NCI-H1694 treated with DMSO at 0.1 percent for 48 hours (cell line): ENCODE data around the gene FRMD4B.
"Not testable (repeated sequence)": the region's sequence is repeated elsewhere in the genome, so short reads cannot be mapped to it uniquely, and the experiment has no call there.

ENCODE experiments used
- DNase-seq: peaks from one replicate; lab custom pipeline; 2025; lab: John Stamatoyannopoulos, UW

The FRMD4B gene

DNA sequence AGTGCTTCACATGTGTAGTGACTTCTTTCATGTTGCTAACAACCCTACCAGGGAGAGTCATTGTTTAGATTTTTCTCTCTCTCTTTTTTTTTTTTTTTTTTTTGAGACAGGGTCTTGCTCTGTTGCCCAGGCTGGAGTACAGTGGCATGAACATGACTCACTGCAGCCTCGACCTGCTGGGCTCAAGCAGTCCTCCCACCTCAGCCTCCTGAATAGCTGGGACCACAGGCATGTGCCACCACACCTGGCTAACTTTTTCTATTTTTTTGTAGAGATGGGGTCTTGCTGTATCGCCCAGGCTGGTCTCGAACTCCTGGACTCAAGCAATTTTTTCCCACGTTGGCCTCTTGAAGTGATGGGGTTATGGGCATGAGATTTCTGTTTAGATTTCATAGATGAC, 63.4 kb downstream of the FRMD4B start:
- DNase-seq = not testable (repeated sequence)

DNA sequence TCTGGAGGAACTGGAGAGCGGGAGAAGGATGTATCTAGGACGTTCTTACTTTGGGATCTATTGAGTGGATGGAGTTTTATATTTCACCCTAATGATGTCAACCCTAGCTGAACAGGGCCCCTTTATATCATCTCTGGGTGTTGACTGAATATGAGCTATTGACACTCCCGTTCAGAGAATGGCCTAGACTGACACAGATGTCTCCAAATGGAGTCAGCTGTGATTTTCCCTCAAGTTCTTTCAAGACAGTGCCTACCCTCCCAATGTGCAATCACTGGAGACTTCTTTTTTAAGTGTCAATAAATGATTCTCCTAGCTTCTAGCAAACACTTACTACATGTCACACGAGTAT, 63.8 kb downstream of the FRMD4B start:
- DNase-seq = no peak

DNA sequence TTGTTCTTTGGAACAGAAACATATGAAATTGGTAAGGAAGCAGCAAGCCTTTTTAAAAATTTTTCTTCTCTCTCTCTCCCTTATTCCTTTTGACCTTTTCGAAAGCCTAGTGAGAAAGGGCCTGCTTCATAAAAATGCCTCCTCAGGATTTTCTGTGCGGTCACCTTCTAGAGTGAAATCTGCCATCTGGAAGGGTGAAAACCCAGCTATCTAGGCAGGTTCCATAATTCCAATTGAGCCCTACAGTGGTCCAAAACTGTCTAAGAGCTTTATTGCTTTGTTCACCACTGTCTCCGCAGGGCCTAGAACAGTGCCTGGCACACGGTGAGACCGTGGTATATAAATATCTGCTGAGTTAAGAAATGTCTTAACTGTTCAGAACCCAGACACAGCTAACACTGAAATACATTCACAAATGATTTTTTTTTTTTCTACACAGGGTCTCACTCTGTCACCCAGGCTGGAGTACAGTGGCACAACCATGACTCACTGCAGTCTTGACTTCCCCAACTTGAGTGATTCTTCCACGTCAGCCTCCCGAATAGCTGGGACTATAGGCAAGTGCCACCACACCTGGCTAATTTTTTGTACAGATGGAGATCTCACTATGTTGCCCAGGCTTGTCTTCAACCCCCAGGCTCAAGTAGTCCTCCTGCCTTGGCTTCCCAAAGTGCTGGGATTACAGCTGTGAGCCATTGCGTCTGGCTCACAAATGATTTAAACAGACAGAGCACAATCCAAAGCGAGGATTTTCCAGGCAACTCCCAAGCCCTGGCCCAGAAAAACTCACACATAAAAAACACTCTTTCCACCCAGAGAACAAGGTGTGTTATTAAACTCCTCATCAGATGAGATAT, 64.4 kb downstream of the FRMD4B start:
- no peak for DNase-seq

DNA sequence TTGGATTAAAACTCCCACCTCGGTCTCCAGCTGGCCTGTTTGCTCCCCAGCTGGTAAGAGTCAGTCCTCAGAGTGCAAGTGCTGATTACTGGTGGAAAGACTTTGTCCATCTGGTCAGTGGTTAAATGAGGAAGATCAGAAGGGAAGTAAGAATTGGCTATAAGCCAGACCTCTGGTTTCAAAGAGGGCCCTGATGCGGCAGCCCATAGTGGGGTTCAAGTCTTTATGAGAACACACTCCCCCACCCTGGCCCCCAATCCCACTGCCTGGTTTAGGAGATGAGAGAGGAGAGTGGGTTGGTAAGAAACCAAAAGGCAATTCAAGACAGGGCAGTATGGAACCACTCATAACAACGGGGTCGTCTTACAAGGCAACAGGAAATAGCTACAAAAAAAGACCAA, 65.0 kb downstream of the FRMD4B start:
- DNase-seq = no peak

DNA sequence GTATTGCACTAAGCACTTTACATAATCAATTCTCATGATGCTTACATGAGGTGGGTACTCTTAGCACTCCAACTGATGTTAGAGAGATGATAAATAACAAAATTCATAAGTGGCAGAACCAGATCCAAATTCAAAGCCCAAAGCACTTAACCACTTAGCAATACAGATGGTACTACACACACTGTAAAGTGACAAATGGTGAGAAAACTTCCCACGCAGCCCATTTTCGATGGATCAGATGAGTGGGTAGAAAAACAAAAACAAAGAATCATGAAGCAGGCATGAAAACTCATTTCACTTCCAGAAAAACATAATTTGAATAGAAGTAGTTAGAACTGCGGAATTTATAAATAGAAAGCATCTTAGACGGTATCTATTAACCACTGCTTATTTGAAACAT, 66.2 kb downstream of the FRMD4B start:
- DNase-seq = no peak

DNA sequence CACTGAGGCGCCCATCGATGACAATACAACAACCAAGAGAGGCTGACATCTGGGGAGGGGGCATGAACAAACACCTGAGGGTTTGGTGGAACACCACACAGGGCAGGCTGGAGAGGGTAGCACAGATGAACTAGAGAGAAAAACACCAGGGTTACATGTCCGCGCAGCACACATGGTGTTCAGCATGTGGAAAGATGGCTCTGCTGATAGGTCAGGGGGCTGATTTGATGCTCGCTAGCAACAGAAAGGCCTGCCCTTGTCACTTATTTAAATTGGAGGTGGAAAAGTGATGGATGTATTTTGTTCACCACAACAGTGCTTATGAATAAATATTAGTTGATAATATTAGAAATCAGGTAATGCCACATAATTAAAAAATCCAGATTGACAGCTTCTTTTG, 67.5 kb downstream of the FRMD4B start:
- DNase-seq = no peak

DNA sequence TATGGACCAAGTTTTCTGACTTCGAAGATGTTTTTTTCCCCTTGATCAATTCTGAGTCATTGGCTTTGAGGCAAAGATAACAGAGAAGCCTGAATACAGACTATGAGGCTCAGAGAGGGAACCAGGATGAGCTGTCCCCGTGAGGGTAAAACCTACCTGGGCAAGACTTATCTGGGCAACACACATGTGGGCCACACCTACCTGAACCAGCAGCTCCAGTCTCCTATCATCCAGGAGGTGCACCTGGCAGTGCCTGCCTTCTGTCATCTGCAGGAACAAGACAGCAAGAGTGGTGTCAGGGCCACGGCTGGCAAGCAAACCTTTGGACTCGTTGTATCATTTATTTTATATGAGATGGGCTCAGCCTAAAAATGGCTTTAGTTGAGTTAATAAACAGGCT, 72.6 kb downstream of the FRMD4B start:
- no peak for DNase-seq

DNA sequence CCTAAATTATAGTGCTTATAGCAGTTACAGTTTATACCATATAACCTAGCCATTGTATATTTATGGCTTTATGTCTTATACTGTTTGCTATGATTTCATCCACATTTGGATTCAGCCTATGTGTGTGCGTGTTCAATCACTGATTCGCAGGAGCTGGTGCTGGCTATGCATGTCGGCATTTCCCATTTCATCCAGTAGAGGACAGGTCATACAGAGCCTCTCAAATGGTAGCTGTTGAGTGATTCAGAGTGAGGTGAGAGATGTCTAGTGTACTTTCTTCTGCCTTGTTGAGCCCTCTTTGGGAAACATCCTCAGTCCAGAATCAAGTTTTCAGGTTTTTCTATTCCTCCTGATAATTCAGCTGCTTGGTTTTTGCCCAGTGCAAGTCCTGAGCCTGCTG, 76.1 kb downstream of the FRMD4B start:
- DNase-seq = no peak

DNA sequence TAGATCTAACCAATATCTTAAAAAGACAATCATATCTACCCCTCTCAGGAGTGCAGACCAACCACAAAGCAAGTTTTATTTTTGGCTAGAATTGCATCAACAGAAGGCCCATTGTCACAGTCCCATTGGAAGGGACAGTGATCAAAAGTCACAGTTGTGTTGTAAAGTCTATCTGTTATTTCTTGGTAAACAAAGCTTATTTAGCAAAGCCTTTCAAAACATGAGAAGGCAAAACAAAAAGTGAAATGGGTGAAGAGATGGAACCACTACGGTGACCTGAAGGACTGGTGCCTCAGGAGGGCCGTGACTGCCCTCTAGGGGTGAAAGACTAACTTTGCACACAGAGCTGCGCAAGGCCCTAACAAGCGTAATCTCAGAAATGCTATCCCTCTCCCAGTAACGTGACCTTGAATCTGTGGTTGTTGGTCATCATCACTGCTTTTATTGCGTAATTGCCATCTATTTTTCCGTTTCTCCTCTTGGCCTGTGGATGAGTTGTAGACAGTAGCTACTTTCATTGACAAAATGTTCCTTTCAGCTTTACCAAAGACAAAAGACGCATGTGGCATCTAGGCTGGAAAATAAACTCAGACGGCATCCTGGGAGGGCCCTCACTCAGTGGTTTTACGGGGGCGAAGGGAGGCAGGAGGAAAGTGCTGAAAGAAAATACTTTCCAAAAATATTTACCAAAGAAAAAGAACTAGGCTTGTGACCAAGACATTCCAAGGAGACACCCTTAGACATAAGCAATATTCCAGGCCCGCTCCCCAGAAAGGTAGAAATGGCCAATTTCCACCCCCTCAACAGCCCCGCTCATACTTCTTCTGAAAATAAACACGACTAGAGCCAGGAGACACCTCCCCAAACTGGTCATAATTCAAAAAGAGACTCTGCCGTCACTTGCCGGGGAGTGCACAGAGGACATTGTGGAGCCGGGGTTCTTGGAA, 79.4 kb downstream of the FRMD4B start:
- peak; percentile 5 for DNase-seq

DNA sequence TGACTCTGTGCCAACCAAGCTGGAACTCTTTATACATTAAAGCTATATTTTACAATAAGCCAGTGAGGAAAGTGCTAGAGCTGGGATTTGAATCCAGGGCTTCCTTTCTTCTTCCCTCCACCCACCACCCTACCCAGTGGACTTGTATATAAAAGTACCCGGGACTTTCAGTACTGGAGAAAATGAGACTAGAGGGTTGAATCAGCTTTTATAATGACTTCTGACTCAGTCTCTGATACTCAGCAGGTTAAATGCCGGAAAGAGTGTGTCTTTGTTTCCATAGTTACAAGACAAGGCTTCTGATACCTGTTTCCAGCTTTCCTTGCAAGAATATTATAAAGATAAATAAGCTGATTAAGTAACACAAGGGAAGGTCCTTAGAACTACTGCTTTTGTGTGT, 80.9 kb downstream of the FRMD4B start:
- DNase-seq = no peak

DNA sequence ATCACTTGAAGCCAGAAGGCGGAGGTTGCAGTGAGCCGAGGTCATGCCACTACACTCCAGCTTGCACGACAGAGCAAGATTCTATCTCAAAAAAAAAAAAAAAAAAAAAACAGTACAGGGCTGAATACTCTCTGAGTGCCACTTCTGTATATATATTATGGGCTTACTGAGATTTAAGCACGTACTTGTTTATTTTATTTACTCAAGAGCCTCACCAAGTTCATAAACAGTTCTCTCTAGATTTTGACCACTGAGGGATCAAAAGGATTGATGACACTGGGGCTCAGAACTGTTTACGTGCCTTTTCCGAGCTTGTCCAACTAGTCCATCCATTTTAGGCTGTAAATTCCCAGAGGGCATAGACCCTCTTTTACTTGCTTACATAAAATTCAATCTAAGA, 81.5 kb downstream of the FRMD4B start:
- DNase-seq = no peak

DNA sequence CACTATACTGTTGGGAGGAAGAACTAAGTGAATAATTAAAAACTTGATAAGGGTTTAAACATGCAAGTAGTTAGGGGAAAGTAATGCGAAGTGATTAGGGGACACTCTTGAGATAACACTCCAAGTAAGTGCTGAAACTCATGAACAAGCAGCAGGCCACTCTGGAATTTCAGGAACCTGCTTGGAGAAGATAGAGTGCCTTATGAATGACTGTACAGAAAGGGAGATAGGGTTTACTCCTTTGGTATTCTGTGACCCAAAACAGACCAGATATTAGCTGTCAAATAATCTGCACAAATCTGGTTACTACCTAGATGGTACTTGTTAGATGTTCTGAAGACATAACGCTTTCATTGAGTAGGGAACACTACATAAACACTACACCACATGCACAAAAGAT, 85.6 kb downstream of the FRMD4B start:
- no peak for DNase-seq

DNA sequence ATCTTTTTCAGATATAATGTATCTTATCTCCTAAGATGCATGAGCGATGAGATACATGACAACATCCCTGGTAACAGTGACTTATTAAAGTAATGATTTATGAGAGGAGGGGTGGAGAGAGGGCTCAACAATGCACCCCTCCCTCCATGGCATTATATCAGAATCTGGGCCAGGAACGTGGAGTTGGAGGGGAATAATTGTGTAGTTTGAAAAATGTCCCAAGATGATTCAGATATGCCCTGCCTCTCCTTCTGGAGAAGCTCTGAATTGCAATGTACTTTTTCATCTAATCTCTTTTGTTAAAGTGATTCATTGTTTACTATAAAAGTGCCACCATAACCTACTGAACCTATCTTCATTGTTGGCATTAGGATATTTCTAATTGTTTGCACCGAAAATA, 86.5 kb downstream of the FRMD4B start:
- no peak for DNase-seq

DNA sequence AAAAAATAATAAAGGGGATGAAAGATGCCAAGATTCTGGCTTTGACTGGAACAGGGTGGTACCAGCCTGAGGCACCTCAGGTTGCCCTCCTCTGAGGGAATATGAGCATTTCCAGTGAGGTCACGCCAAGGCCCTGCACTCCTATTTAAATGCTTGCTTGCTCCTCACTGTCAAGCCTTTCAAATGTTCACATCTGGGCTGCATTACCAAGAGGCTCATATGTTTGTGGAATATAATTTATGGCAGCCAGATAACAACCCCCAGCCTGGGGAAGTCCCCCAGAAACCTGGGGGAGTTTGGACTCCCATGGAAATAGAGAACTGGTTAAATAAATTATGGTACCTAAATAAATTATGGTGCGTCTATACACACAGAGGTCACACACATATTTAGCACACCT, 88.4 kb downstream of the FRMD4B start:
- no peak for DNase-seq

DNA sequence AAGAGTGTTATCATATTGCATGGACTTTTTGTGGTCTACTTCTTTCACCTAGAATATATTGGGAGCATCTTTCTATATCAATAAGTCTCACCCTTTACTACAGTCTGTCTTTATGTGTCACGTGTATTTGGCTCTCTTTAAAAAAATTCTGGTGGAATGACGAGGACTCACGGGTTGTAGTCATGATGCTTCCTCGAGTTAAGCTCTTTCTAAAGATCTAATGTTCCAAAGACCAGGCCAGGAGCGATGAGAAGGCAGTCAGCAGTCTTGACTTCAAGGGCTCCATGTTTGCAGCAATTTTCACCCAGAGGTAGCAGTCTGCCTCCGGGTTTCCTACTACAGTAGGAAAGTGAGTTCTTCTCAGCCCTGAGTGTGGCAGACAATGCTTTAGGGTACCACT, 88.9 kb downstream of the FRMD4B start:
- DNase-seq = no peak

DNA sequence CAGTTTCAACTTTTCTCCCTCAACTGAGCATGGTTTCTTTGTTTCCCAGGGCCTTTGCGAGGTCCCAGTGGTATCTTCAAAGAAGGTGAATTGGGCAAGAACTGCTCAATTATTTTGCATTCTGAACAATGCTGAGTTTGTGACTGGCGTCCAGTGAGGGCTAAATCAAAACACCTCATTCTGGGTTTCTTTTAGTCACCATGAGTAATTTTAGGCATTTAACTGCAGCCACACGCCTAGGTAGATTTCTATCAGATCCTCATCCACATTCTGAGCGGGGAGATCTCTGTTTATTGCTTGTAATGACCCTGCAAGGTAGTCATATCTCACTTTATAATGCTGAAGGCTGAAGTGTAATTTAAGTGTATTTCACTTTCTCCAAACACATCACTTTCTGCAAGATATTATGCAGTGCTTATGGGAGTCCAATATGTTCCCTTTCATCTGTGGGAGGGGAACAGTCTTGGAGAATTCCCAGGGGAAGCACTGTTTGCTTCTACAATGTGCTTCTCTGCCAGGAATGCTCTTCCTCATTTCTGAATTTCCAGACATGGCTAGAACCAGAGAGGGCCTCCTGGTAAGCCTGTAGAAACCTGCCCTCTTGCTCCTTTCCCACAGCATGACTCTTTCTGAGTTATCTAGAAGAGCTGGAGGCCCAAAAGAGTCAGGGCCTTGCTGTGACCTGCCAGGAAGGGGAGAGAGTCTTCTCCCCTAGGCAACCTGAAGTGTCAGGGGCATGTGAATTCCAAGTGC, 91.7 kb downstream of the FRMD4B start:
- DNase-seq = no peak

DNA sequence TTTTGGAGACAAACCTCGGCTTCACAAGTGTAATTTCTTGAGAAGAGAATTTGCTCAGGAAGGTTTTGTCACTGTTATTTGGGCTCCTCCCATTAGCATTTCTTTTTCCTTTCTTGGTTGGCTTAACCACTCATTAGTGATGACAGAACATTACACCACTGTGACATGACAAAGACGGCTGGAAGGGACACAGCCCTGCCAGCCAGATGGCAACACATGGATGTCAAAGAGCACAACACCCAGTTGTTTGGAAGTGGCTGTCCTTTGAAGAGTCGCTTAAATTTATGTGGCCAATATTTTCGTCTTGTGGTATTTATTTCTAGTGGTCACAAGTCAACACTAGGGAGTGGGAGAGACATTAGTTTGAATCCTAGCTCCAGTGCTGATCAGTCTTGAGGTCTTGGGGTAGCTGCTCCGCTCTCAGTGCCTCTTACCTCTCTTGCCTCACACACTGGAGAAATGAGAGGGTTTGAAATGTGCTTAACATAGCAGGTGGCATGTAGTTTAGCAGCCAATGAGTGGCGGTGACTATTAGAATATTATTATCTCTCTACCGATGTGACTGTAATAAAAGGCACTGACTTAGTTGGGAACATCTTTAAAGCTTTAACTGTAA, 92.8 kb downstream of the FRMD4B start:
- DNase-seq = no peak

DNA sequence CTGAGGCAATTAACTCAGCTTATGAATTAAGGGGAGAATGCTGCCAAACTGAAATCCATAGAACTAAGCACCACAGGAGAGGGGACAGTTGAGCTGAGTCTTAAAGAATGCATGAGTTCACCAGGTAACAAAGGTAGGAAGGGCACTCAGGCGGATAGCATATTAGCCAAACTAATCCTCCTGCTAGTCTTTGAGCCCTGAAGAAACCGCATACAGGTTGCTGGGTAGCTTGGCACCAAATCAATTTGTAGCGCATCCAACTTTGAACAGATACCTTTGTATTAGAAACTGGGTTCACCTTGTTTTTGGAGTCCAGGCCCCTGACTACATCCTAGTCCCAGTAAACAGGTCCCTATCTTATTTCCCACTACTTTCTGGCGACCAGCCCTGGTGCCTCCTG, 93.7 kb downstream of the FRMD4B start:
- DNase-seq = no peak

DNA sequence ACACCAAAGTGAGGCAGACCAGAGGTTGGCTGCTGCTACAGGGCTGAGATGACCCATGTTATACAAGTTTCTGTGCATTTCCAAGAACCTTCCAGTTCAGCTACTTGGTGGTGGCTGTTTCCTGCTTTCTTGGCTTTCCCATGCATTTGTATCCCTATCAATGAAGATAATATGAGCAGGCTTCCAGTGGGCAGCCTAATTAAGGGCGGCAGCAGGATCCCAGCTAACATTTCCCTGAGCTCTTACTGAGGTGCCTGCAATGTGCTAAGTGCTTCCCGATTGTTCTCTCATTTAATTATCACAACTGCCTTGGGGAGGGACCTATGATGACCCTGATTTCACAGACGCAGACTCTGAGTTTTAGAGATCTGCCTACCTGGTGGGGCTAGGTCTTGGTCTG, 95.5 kb downstream of the FRMD4B start:
- DNase-seq = no peak

DNA sequence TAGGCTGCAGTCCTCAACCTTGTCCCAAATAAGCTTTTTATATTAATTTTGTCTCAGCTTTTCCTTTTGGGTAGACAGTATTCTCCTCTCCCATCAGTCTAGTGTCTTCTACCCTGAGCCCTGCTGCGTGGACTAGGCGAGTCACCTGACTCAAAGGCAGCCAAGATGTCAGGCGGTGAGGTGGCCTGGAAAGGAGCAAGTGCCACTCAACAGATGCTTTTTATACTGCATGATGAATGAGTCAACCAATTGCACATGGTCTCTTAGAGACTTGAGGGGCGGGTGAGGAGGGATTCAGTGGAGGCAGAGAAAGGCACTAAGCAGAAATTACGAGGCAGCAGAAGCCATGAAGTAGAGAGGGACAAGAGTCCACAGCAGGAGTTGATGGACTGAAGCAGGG, 95.9 kb downstream of the FRMD4B start:
- no peak for DNase-seq

DNA sequence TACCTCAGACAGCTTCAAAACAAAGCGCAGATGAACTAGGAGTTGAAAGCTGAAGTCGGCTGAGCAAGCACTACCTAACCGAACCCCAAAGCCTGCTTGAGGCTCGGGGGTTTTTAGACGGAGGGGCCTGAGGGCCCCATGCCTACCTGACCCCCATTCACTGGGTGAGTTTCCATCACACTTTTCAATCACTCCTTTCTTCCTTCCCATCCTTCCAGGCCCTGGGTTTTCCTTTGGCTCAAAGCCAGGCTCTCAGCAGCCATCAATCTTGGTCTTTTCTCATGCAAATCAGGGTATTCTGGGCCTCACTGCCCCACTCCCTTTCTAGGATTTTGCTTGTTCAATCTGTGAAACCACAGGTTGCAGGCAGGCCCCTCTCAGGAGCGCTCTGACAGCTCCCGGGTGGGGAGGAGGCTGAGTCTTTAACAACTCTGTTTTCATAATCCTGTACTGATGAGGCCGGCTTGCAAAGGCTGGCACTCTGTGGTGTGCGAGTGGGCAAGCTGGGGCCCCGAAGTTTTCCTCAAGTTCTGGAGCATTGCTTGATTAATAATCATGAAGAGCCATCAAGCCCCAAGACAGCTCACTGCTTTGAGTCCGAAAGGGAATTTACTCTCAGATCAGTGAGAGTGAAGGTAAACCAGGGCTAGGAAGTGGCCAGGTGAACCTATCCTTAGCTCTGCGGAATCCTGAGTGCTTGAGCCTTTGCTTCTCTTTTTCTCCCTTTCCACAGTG, 97.6 kb downstream of the FRMD4B start:
- DNase-seq = no peak
